Stimulated activated naive CD4-positive, alpha-beta T cell (primary cell): ENCODE data around the gene SRGAP3.

Experiments
- DNase-seq, 6 experiments: peaks; one replicate each; lab custom pipeline; 2025; lab: John Stamatoyannopoulos, UW

SRGAP3 gene

GRCh38 chr3:9253327-9253726 is 3.9 kb upstream of the SRGAP3 start:
- no peak for DNase-seq

- DNase-seq = no peak
Observed at GRCh38 chr3:9251055-9251786, 1.8 kb upstream of the SRGAP3 start.

GRCh38 chr3:9250236-9250635 is 790 bp upstream of the SRGAP3 start:
- no peak for DNase-seq

GRCh38 chr3:9248522-9249271 is 749 bp downstream of the SRGAP3 start:
- DNase-seq = peak in 2 of 6 experiments; percentile 31 to 45

GRCh38 chr3:9247941-9248521 is 1.4 kb downstream of the SRGAP3 start:
- DNase-seq = peak in 1 of 6 experiments; percentile 11

GRCh38 chr3:9247361-9247940 is 2.0 kb downstream of the SRGAP3 start:
- no peak for DNase-seq

GRCh38 chr3:9246189-9246588 is 3.3 kb downstream of the SRGAP3 start:
- DNase-seq = no peak

- DNase-seq = no peak
Observed at GRCh38 chr3:9244495-9245183, 4.8 kb downstream of the SRGAP3 start.

GRCh38 chr3:9241956-9242355 is 7.5 kb downstream of the SRGAP3 start:
- no peak for DNase-seq

- DNase-seq = no peak
Observed at GRCh38 chr3:9239680-9240079, 9.8 kb downstream of the SRGAP3 start.

- DNase-seq = no peak
Observed at GRCh38 chr3:9238721-9239295, 10.6 kb downstream of the SRGAP3 start.

GRCh38 chr3:9238276-9238675 is 11.2 kb downstream of the SRGAP3 start:
- no peak for DNase-seq

GRCh38 chr3:9233814-9234600 is 15.4 kb downstream of the SRGAP3 start:
- DNase-seq = no peak

GRCh38 chr3:9233101-9233500 is 16.3 kb downstream of the SRGAP3 start:
- no peak for DNase-seq

- DNase-seq = no peak
Observed at GRCh38 chr3:9231937-9232336, 17.5 kb downstream of the SRGAP3 start.

GRCh38 chr3:9231471-9231870 is 18.0 kb downstream of the SRGAP3 start:
- no peak for DNase-seq

GRCh38 chr3:9231006-9231405 is 18.4 kb downstream of the SRGAP3 start:
- no peak for DNase-seq

GRCh38 chr3:9230596-9230995 is 18.9 kb downstream of the SRGAP3 start:
- no peak for DNase-seq

GRCh38 chr3:9229879-9230278 is 19.6 kb downstream of the SRGAP3 start:
- no peak for DNase-seq

GRCh38 chr3:9229325-9229724 is 20.1 kb downstream of the SRGAP3 start:
- no peak for DNase-seq

- DNase-seq = no peak
Observed at GRCh38 chr3:9226326-9226725, 23.1 kb downstream of the SRGAP3 start.
